ELR (cell line): ENCODE measurements around the gene CD79A.

Source experiments
- DNase-seq: peaks from one replicate; pipeline ENCODE4 v3.0.0-alpha.2; 2015; ENCODE audit warnings: low read depth

CD79A gene

DNA sequence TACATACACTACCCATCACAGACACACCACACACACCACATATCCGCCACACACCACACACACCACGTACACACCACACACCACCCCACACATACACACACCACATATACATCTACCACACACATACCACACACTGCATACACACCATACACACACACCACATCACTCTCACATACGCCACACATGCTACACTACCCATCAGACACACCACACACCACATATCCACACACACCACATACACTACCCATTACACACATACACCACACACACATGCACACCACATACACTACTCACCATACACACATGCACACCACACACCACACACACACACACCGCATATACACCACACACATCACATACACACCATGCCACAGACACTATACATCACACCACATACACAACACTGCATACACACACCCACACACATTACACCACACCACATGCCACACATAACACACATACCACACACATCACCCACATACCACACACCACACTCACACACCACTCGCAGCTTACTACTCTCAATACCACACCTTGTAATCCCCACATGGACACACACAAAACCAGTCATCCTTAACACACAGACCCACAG is 41.7 kb downstream of the CD79A start:
- DNase-seq = no peak

DNA sequence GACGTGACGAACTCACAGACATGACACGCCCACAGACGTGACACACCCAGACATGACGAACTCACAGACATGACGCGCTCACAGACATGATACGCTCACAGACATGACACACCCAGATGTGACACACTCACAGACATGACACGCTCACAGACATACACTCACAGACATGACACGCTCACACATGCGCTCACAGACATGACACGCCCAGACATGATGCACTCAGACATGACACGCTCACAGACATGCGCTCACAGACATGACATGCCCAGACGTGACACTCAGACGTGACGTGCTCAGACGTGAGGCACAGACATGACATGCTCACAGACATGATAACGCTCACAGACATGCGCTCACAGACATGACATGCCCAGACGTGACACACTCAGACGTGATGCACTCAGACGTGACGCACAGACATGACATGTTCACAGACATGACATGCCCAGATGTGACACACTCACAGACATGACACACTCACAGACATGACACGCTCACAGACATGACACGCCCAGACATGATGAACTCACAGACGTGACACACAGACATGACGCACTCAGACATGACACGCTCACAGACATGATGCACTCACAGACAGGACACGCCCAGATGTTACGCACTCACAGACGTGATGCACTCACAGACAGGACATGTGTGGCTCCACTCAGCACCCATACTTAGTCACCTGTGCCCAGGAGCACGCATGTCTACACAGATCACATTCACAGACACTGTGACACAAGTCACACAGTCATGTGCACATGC is 43.1 kb downstream of the CD79A start:
- no peak for DNase-seq

DNA sequence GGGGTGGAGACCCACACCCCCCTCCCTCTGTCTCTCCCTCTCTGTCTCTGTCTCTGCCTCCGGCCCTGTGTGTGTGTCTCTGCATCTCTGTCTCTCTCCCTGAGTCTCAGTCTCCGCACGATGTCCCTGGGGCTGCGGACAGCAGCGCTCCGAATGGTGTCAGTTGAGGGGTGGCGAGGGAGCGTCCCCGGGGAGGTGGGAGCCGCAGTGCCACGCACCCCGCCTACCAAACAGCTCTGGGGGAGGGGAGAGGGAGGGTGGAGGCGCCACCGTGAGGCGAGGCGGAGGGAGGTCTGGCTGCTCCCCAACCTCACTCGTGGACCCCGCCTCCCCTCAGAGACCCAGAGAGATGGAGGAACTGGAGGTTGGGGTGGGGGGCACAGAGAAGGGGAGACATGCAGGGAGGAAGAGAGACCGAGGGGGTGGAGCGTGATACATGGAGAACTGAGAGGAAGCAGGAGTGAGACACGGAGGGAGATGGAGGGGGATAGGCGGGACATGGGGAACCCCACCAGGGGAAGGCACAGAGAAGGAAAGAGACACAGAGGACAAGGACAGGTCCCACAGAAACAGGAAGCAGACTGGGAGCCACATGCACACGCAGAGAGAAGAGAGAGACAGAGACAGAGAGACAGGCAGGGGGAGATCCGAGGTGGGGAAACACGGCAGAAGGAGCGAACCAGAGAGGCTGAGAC is 44.0 kb downstream of the CD79A start:
- DNase-seq = no peak

DNA sequence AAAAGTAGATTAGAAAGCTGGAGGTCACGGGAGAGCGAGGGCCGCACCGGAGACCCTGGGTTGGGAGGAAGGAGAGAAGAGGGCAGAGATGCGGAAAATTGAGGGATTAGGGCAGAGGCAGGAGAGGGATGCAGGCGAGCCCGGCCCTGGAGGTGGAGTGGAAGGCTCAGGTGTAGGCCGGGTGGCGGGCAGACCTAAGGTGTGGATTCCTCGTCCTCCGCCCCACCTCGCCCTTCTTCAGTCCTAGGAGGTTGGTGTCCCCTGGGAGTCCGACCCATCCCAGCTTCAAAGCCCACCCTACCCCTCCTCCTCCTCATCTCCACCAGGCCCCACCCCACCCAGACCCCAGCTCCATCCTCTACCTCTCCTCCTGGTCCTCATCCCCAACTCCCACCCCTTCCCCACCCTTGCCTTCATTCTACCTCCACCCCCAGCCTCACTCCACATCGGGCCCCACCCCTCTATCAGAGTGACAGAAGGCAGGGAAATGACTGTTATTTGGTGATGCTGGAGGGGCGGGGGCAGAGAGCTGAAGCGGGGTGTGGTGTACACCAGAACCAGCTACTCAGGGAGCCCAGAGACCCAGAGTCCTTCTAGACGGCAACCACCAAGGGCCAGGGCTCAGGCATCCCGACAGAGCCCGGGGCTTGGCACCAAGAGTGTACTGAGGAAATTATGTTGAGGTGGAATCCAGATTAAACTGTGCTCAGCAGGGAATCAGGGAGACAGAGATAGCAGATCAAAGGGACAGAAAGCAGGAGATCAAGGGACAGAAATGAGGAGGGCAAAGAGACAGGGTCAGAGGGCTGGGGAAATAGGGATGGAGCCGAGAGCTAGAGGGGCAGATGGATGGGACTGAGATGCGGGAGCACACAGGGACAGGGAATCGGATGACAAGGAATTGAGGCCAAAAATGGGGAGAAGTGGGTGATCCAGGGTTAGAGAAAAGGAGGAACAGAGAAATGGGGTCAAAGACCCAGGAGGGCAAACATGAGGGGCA is 44.8 kb downstream of the CD79A start:
- no peak for DNase-seq

DNA sequence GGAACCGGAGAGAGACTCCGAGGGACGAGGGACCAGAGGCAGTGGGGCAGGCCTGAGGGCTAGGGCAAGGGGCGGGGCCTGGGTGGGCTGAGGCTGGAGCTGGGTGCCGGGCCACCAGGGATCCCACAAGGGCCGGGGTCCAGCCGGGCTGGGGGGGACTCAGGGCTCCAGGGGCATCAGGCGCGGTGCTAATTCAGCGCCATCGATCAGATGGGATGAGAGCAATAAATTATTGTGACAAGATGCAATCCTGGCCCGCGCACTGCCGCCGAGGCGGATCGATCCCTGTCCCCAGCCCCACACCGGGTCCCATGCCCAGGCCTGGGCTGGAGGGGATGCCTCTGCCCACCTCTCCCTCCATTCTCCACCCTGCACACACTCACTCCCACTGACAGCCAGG is 45.5 kb downstream of the CD79A start:
- no peak for DNase-seq

DNA sequence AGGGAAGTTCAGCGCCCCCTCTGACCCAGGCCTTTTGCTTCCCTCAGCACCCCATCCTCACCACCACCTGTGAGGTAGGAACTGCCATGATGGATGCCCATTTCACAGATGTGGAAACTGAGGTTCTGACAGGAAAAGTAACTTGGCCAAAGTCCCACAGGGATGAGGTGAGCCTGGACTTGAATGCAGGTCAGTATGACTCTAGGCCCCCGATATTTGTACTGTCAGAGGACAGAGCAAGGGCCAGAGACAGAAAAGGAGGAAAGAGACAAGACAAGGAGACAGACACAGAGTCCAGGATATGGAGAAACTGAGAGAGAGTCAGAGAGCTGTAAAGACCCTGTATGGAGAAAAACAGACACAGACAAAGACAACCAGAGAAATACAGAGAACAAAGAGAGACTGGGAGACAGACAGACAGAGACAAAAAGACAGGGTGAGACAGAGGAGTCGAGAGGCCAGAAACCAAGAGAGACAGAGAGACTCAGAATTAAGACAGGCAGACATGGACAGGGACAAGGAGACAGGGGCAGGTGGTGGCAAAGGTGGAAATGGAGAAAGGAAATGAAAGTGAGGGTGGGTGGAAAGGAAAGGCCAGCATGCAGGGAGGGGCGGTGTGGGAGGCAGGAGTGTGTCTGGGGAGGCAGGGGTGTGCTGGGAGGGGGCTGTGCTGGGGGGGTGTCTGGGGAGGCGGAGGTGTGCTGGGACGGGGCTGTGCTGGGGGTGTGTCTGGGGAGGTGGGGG is 46.1 kb downstream of the CD79A start:
- DNase-seq = no peak

DNA sequence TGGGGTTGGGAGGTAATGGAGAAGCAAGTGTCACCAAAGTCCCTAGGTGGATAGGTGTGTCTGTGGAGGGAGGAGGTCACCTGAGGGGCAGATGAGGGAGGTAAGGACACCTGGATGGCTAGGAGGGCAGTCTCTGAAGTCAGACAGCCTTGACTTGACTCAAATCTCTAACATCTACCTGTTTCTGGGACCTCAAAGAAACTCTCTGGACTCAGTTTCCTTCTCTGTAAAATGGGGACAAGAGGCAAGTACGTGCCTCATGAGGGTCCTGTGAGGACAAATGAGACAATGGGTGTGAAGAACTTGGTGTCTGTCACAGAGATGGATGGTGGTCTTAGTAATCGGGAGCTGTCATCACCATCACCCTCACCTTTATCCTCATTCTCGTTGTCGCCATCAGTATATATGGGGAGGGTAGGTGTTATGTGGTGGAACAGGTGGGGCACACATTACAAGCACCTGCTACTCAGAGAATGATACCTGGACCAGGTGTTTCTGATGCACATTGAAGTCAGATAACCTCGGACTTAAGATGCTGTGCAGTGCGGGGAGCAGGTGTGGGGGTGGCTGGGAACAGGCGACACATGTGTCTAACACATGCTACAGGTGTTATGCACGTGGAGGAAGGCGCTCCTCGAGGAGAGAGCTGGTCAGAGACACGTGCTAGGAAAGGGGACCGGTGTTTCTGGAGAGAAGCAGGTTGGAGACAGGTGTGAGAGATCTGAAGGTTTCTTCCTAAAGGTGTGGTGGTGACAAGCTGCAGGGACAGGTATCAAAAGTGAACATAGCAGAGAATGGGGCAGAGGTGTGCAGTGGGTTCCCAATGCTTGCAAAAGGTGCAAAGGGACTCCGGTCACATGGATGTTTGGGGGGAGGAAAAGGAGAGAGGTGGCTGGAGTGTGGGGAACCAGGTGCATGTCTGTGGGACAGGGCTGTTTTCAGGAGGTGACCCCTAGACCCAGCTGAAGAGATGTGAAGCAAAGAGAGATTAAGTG is 47.4 kb downstream of the CD79A start:
- no peak for DNase-seq

DNA sequence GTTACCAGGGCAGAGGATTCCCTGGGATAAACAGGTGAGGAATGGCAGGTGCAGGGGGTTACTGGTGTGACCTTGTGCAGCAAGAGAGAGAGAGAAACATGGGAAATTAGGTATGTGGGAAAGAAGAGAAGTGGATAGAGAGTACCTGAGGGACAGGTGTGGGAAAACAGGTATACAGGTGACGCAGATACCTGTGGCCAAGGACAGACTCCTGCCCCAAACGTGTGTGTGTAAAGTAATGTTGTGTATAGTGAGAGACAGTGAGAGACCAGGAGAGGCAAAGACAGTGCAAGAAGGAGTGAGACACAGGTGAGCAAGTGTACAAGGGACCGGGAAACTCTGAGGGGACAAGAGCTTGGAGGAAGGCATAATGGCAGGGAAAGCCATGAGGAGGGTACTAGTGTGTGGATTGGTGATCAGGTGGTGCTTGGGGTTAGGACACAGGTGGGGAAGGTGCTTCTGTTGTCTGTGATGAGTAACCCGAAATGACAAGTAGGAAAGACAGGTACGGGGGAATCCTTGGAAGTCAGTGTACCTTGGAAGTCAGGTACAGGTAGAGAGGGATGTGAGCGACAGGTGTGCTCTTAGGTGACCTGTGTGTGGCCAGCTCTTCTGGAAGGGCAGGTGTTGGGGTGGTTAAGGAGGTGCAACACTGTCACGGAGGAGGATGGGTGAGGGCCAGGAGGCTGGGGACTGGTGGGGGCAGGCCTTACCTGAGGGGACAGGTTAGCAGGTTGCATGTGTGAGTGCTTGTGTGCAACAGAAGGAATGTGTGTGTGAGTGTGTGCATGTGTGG is 48.3 kb downstream of the CD79A start:
- DNase-seq = no peak

DNA sequence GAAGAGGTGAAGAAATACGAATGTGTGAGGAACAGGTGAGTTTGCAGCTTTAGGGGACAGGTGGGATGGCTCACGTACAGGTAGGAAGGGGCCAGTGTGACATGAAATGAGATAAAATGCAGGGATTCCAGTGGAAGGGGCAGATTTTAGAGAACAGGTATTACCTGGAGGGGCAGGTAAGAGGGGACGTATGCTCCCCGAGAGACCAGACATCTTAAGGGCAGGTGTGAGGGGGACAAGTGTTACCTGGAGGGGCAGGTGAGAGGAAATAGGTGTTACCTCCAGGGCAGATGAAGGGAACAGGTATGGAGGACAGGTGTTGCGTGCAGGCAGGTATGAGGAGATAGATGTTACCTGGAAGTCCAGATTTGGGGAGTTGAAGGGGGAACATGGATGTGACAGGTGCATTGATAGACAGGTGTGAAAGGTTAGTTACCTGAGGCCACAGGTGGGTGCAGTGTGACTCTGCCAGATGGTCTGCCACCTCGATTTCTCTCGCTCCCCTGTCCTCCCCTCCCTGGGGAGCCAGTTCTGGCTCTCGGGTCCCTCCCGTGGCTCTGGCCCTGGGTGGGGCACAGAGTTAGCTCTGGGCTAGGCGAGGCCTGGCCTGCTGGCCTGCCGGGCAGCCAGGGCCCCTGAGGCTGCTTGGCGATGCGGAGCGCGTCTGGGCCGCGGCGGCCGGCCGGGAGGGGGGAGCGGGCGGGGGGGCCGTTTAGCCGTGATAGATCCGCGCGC is 49.1 kb downstream of the CD79A start:
- no peak for DNase-seq

DNA sequence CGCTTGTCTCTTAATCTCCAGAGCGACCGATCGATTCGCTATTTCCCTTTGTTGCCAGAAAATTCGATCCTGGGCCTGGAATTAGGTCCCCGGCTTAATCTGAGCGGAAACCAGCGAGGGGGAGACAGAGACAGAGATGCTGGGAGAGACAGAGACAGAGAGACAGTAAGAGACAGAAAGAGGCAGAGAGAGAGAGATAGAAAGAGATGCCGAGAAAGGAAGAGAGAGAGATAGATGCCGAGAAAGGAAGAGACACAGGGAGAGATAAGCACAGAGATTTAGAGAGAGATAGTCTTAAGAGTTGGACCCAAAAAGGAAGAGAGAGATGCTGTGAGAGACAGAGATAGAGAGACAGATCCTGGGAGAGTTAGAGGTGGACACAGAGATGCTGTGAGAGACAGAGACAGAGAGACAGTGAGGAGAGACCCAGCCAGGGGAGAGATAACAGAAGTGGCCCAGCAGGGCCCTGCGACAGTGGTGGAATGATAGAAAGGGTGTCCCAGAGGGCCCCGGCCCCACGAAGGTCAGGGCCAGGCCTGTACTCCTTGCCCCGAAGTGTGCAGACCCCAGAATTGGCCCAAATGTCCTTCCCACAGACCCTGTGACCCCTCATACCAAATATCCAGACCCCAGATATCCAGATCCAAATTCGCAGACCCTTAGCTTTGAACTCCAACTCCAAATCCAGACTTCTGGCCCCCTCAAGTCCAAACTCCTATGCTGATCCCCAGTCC is 49.9 kb downstream of the CD79A start:
- DNase-seq = no peak

DNA sequence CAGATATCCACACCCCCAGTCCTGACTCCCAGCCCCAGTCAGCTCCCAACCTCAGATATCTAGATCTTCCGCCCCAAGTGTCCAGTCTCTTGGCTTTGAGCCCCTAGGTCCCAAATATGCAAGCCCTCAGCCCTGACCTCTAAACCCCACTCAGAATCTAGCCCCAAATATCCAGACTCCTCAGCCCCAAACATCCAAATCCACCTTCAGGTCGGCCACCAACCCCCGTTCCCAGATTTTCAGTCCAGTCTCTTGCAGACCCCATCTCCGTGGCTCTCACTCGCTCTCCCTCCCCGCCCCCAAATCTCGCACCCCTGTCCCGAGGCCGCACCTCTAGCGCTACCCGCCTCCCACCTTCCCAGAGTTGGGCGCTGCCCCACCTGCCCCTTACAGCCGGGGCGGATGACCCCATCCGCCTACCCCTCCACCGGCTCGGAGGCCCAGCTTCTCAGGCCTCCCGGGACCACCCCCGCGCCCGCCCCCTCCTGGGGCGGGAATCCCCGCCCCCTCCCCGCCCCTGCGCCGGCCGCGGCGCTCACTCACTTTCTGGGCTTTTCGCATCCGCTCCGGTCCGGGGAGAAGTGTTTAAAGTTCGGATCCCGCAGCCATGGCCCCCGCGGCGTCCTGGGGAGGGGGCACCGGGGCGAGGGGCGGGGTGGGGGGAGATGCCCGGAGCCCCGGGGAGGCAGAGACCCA is 50.6 kb downstream of the CD79A start:
- no peak for DNase-seq

DNA sequence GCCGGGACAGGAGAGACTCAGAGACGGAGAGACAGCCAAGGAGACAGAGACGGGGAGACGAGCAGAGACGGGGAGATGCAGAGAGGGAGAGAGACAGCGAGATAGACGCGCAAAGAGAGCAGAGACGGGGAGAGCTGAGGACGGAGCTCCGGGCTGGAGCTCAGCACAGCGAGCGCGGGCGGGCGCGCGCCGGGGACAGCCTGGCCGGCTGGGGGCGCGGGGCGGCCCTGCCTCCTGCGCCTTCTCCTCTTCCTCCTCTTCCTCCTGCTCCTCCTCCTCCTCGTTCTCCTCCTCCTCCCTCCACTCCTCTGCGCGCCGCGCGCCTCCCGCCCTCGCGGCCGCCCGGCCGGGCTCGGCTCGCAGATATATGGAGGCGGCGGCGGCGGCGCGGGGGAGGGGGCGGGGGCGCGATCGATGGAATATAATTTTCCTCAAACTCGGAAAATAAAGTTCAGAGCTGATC is 51.2 kb downstream of the CD79A start, which contains the start of gene ERFL:
Gene ERFL (minus strand): TSS at position 229 of the 463 bp plus-strand sequence. CDS start 15,530 bp downstream, outside the sequence.
- no peak for DNase-seq

DNA sequence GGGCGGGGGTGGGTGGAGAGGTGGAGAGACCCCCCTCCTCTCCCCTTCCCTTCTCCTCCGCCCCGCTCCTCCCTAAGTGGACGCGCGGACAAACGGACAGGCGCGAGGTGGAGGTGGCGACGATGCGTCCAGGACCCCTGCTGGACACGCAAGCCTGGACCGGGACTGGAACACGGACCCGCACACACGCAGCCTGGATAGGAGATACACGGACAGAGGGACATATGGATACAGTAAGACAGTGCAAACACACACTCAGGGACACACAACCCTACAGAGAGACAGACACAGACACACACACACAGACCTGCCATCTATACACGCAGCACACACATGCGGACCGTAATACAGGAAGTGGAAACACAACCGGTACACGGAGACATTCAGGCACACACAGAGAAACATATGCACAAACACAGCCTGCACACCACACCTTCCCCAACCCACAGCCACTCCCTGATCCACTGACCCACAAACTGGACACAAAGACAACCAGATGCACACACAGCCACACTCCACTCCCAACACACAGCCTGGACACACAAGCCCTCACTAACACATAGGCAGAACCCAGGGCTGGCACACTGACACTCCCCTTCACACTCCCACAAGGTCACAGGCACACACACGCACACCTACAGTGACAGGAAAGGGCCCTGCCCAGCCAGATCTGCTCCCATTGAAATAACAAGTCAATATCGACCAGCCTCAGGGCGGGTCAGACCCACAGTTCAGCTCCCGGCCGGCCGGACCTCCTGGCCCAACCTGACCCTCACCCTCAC is 51.9 kb downstream of the CD79A start:
- no peak for DNase-seq

DNA sequence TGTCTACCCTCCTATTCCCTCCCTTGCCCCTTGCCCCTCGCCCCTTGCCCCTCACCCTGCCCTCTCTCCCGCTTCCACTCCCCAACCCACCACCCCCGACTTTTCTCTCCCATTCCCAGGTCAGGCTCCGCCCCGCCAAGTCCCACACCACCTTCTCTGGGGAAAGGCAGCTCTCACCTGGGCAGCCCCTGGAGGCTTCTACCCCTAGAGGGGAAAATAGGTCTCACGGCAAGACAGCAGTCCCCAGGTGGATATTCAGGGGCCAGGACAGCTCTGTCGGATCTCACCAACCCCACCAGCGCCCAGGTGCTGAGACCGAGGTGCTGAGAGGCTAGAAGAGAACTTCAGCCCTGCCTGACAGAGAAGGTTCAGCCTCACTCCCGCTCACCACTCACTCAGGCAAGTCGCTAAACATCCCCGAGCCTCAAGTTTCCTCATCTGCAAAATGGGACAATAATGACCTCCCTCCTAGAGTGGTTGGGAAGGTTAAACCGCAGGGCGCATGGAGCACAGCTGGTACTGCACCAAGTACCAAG is 52.5 kb downstream of the CD79A start:
- no peak for DNase-seq

DNA sequence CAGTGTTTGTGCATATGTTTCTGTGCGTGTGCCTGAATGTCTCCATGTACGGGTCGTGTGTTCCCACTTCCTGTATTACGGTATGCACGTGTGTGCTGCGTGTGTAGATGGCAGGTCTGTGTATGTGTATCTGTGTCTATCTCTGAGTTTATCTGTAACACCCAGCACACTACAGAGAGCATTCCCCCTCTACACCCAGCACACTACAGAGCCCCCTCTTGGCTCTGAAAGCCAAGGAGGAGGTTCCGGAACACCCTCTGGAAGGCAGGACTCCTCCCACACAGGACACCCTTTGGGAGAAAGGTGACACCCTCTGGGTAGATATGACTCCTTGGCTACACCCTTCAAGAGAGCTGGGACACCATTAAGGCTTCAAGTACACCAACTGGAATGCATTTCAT is 53.2 kb downstream of the CD79A start:
- DNase-seq = no peak
